ENCODE measurements around the gene MAP3K4. TPM values are rescaled to one million over a fixed set of nuclear protein-coding genes. Genes with fewer than 3 reads are reported as not detected.
"Not testable (repeated sequence)": the region's sequence is repeated elsewhere in the genome, so short reads cannot be mapped to it uniquely, and the experiment has no call there.

Gene MAP3K4
- total RNA-seq, 1 experiment from 2014 or later, result 27.9 TPM

DNA sequence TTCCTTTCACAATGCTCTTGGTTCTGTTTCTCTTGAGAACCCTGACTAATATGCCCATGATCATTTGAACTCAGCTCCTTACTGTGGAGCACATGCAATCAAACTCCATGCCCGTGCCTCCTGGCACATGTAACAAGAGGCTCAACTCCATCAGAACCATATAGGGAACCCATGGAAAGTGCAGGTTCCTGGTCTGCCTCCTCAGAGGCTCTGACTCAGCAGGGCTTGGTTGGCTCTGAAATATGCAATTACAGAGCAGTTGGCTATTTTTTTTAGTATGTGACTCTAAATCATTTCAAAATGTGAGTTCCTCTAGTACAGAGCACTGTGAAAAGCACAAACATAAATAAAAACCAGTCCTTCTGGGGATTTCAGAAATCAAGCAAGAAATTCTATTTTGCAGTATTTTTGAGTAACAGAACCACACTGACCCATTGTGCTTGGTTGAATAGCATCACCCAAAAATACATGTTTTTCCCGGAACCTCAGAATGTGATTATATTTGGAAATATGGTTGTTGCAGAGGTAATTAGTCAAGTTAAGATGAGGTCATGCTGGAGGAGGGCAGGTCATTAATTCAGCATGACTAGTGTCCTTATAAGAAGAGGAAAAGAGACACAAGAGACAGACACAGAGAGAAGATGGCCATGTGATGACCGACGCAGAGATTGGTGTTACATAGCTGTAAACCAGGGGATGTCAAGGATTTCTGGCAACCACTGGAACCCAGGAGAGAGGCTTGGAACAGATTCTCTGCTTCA is 13.2 kb upstream of the MAP3K4 start:
- no TSS peak for BruUV-seq (replicated peaks)
- no peak overlapping the region for H3K4me3 ChIP-seq (ENCODE audit: low read length)
- no peaks in the 10 kb centered on the region for H3K4me1 ChIP-seq (ENCODE audit: insufficient read depth, low read length)
- no peak overlapping the region for H2AFZ ChIP-seq (ENCODE audit: low read length)
- no peaks in the 10 kb centered on the region for H3K79me2 ChIP-seq (ENCODE audit: low read length)
- no peak for TF ChIP-seq EZH2 (IDR thresholded peaks at IDR 0.05; ENCODE audit: low read length, unreplicated experiment)
- no peak for TF ChIP-seq EZH2phosphoT487 (IDR thresholded peaks at IDR 0.05; ENCODE audit: borderline replicate concordance, low read length)
- TF ChIP-seq CTCF (conservative IDR thresholded peaks at IDR 0.05; ENCODE audit: low read depth, low read length), result no peak
- no peak overlapping the region for H3K4me2 ChIP-seq (ENCODE audit: low read length)
- no peaks in the 10 kb centered on the region for H3F3A ChIP-seq (ENCODE audit: low read length, unreplicated experiment)
- ChIA-PET CTCF (no interaction called here), POLR2A (ENCODE audit: unreplicated experiment) (no interaction called here)
- ATAC-seq, result no peak
- H4K20me1 ChIP-seq (ENCODE audit: low read length), result no peaks in the 10 kb centered on the region
- H3K9me3 ChIP-seq (ENCODE audit: low read length), result no peaks in the 10 kb centered on the region
- no peaks in the 10 kb centered on the region for H3K9me2 ChIP-seq (replicated peaks; ENCODE audit: low read length)
- H3K9ac ChIP-seq (ENCODE audit: low read length), result no peak overlapping the region
- H3K36me3 ChIP-seq (ENCODE audit: low read depth, low read length), result no peaks in the 10 kb centered on the region
- no peak overlapping the region for H3K27ac ChIP-seq (ENCODE audit: low read length)
- no peaks in the 10 kb centered on the region for H3K27me3 ChIP-seq (ENCODE audit: low read length)
- intact Hi-C loops (cut with micrococcal nuclease), result no loop called here
- DNase-seq, result no peak

GRCh38 chr6:160979061-160979708 is 12.4 kb upstream of the MAP3K4 start:
- peak; percentile 18; the same call in 1 of the 2 replicates for ATAC-seq
- no peak for DNase-seq
- Histone ChIP-seq H3K9me2 (replicated peaks; ENCODE audit: low read length) (no peaks in the 10 kb centered on the region), H3K36me3 (ENCODE audit: low read depth, low read length) (no peaks in the 10 kb centered on the region), H3K4me3 (ENCODE audit: low read length) (no peak overlapping the region), H4K20me1 (ENCODE audit: low read length) (no peaks in the 10 kb centered on the region), H3K9ac (ENCODE audit: low read length) (no peak overlapping the region), H3K9me3 (ENCODE audit: low read length) (no peaks in the 10 kb centered on the region), H3K27me3 (ENCODE audit: low read length) (no peaks in the 10 kb centered on the region), H3K4me1 (ENCODE audit: insufficient read depth, low read length) (no peaks in the 10 kb centered on the region), H3F3A (ENCODE audit: low read length, unreplicated experiment) (no peaks in the 10 kb centered on the region), H3K79me2 (ENCODE audit: low read length) (no peaks in the 10 kb centered on the region), H2AFZ (ENCODE audit: low read length) (no peak overlapping the region), H3K27ac (ENCODE audit: low read length) (no peak overlapping the region), H3K4me2 (ENCODE audit: low read length) (no peak overlapping the region)
- BruUV-seq (replicated peaks), result no TSS peak
- ChIA-PET POLR2A (ENCODE audit: unreplicated experiment) (no interaction called here), CTCF (no interaction called here)
- TF ChIP-seq CTCF (conservative IDR thresholded peaks at IDR 0.05; ENCODE audit: low read depth, low read length) (no peak), EZH2 (IDR thresholded peaks at IDR 0.05; ENCODE audit: low read length, unreplicated experiment) (no peak), EZH2phosphoT487 (IDR thresholded peaks at IDR 0.05; ENCODE audit: borderline replicate concordance, low read length) (no peak)
- intact Hi-C loops (cut with micrococcal nuclease), result no loop called here

DNA sequence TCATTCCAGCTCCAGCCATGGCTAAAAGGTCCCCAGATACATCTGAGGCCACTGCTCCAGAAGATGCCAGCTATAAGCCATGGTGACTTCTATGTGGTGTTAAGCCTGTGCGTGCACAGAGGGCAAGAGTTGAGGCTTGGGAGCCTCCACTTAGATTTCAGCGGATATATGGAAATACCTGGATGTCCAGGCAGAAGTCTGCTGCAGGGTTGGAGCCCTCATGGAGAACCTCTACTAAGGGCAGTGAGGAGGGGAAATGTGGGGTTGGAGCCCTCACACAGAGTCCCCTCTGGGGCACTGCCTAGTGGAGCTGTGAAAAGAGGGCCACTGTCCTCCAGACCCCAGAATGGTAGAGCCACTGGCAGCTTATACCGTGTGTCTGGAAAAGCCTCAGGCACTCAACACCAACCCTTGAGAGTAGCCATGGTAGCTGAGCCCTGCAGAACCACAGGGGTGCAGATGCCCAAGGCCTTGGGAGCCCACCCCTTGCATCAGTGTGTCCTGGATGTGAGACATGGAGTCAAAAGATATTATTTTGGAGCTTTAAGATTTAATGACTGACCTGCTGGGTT is 8.1 kb upstream of the MAP3K4 start:
- H2AFZ ChIP-seq (ENCODE audit: low read length); DNase-seq; BruUV-seq (replicated peaks); H3K79me2 ChIP-seq (ENCODE audit: low read length); H3K27me3 ChIP-seq (ENCODE audit: low read length); H3K9me3 ChIP-seq (ENCODE audit: low read length); ATAC-seq; H3F3A ChIP-seq (ENCODE audit: low read length, unreplicated experiment); H3K4me1 ChIP-seq (ENCODE audit: insufficient read depth, low read length); H3K4me3 ChIP-seq (ENCODE audit: low read length); H3K4me2 ChIP-seq (ENCODE audit: low read length); H3K36me3 ChIP-seq (ENCODE audit: low read depth, low read length); POLR2A ChIA-PET (ENCODE audit: unreplicated experiment); intact Hi-C loops (cut with micrococcal nuclease); H3K9me2 ChIP-seq (replicated peaks; ENCODE audit: low read length); H3K9ac ChIP-seq (ENCODE audit: low read length); H3K27ac ChIP-seq (ENCODE audit: low read length); CTCF ChIA-PET; H4K20me1 ChIP-seq (ENCODE audit: low read length): not testable (repeated sequence)
